GM10266 (cell line): ENCODE results near the gene ZDHHC14.

ENCODE experiments used
- DNase-seq: peaks from one replicate; pipeline ENCODE4 v3.0.0; 2012; ENCODE audit errors: extremely low spot score
- CTCF ChIP-seq: IDR thresholded peaks from 2 replicates; pipeline ENCODE4 v1.5.1; 2012; ENCODE audit warnings: mild to moderate bottlenecking, low read depth; ENCODE audit not compliant: control insufficient read depth, insufficient read depth; ENCODE audit errors: missing control alignments

The ZDHHC14 gene

DNA sequence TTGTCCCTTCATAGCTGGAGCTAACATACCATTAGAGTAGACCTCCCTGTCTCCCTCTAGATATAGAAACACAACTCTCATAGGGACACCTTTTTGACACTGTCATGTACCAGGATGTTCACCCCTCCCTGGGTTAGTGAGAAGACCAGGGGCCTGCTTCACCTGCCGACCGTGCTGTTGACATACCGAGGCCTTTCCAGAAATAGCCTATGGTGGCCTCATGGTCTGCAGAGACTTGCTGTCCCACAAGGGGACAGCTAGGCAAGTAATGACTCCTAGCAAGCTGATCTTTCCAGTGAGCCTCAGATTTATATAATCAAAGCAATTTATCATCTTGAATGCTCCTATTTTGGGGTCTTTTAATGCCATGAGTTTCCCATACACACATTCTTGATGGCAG, 15.0 kb downstream of the ZDHHC14 start:
- TF ChIP-seq CTCF: no peak
- DNase-seq: no peak

DNA sequence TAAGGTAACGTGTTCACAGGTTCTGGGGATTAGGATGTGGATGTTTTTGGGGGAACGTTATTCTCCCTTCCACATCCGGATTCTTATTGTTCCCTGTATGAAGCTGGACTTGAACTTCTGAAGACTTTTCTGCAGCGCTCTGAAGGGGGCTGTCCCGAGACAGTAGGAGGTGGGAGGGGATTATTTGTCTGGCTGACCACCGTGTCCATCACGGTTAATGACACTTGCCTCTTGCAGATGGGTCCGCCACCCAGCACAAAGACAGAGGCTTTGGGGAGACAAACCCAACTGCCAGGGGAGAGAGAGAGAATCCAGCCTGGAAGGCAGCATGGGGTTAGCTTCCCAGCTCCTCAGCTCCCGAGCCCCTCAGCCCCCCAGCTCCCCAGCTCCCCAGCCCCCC, 16.7 kb downstream of the ZDHHC14 start:
- TF ChIP-seq CTCF: no peak
- no peak for DNase-seq

DNA sequence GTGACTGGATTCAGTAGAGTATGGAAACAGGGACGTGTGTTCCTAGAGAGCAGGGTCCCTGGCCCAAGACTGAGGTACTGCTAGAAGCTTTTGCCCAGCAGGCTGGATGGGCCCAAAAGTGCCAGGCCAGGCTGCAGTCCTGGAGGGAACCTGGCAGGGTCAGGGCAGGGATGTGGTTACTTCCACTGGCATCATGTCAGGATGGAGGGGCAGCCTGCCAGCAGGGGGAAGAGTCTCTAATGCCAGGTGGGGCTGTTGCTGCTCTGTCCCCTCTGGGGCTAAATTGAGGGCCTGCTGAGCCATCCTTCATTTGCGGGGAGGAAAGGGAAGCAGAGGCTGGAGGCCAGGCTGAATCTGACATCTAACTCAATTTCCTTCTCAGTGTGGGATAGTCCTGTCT, 17.2 kb downstream of the ZDHHC14 start:
- DNase-seq: no peak
- no peak for TF ChIP-seq CTCF

DNA sequence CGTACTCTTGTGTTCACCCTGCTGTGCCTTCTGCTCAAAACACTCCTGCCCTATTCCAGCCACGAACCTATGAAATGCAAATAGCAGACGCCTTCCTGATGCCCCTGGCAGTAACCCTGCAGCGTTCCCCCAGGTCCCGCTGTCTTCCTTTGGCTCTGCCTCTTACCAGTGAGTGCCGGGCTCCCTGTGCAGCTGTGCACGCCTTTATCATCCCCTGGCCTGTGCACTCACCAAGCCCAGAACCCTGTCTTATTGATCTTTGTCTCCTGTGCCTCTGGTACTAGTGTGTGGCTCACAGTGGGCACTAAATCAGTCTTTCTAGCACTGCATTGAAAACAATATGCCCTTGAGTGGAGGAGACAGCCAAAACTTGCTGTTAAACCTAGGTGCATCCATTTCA, 19.7 kb downstream of the ZDHHC14 start:
- no peak for TF ChIP-seq CTCF

DNA sequence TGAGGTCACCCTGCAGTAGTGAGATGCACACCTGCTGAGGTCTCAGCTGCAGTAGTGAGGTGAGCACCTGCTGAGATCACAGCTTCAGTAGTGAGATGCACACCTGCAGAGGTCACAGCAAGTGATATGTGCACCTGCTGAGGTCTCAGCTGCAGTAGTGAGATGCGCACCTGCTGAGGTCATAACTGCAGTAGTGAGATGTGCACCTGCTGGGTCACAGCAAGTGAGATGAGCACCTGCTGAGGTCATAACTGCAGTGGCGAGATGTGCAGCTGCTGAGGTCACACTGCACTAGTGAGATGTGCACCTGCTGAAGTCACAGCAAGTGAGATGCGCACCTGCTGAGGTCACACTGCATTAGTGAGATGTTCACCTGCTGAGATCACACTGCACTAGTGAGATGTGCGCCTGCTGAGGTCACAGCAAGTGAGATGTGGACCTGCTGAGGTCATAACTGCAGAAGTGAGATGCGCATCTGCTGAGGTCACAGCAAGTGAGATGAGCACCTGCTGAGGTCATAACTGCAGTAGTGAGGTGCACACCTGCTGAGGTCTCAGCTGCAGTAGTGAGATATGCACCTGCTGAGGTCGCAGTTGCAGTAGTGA, 20.8 kb downstream of the ZDHHC14 start:
- no peak for TF ChIP-seq CTCF
- no peak for DNase-seq

More for the DNA sequence above, 19.7 kb downstream of the ZDHHC14 start:
- no peak for DNase-seq

DNA sequence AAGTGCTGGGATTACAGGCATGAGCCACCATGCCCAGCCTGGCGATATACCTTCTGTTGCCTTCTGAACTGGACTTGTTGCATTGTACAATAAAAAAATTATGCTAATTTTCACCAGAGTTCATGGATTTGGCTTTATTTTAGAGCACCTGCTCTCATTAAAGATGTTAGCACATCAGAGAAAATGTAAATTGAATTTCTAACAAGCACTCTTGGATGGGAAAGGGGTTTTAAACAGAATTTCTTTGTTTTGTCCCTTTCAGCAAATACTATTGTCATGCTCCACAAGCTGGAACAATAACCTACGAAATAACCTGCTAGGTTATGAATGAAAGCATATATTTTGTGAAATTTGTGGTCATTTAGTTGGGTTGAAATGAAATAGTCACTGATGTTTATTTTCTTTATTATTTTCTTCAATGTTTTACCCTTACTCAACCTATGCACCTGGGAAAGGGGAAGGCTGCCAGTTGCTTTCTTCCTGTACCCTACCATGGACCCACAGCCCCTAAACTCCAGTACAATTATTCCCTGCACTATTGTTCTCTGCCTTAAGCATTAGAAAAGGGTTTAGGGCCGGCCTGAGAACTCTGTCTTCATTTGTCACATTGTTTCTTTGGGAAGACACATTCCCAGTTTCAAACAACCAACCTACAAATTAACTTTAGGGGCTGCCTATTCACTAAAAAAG, 22.2 kb downstream of the ZDHHC14 start:
- no peak for DNase-seq
- TF ChIP-seq CTCF: no peak

DNA sequence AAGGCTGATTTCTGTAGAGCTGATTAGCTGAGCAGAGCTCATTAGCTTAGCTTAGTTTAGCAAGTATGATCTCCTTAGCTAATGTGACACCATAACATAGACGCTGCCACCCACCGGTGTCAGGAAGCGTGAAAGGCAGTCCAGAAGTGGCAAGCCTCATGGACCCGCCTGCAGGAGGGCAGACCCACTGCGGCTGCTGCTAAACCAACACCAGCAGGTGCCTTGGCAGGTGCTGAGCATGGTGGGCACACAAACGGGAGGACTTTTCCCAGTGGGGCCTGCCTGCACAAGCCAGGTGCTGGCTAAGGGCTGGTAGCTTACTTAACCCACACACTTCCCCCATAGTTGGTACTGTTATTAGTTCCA, 22.7 kb downstream of the ZDHHC14 start:
- no peak for TF ChIP-seq CTCF
- no peak for DNase-seq
